GM21526 (cell line): ENCODE results near the gene TNKS1BP1.
"Not testable (repeated sequence)": the region's sequence is repeated elsewhere in the genome, so short reads cannot be mapped to it uniquely, and the experiment has no call there.

Source experiments
- ATAC-seq: cut with Tn5 transposase; IDR thresholded peaks from one replicate; pipeline ENCODE4 v1.9.1; 2021; ENCODE audit warnings: moderate library complexity; ENCODE audit not compliant: unreplicated experiment, low FRiP score

Gene TNKS1BP1

GRCh38 chr11:57324886-57325734 is at the start of gene TNKS1BP1:
TSS of gene TNKS1BP1 (minus strand) at chr11:57324952. CDS start at chr11:57321885, 3,067 bp downstream.
- peak; percentile 87 for ATAC-seq

- ATAC-seq, result no peak
Measured at GRCh38 chr11:57373146-57373545, 48.4 kb upstream of the TNKS1BP1 start.

- no peak for ATAC-seq
Measured at GRCh38 chr11:57370941-57371340, 46.2 kb upstream of the TNKS1BP1 start.

GRCh38 chr11:57370251-57370650 is 45.5 kb upstream of the TNKS1BP1 start:
- no peak for ATAC-seq

GRCh38 chr11:57368845-57369232 is 44.1 kb upstream of the TNKS1BP1 start:
- ATAC-seq, result no peak

- no peak for ATAC-seq
Measured at GRCh38 chr11:57368106-57368844, 43.5 kb upstream of the TNKS1BP1 start.

GRCh38 chr11:57364851-57365660 is 40.3 kb upstream of the TNKS1BP1 start:
- ATAC-seq, result no peak

GRCh38 chr11:57363131-57364080 is 38.7 kb upstream of the TNKS1BP1 start:
- ATAC-seq, result no peak

GRCh38 chr11:57361926-57362325 is 37.2 kb upstream of the TNKS1BP1 start:
- no peak for ATAC-seq

- not testable (repeated sequence) for ATAC-seq
Measured at GRCh38 chr11:57361420-57361819, 36.7 kb upstream of the TNKS1BP1 start.

- no peak for ATAC-seq
Measured at GRCh38 chr11:57360991-57361390, 36.2 kb upstream of the TNKS1BP1 start.

GRCh38 chr11:57359896-57360690 is 35.3 kb upstream of the TNKS1BP1 start:
- no peak for ATAC-seq

GRCh38 chr11:57359396-57359795 is 34.6 kb upstream of the TNKS1BP1 start:
- no peak for ATAC-seq

- no peak for ATAC-seq
Measured at GRCh38 chr11:57358991-57359390, 34.2 kb upstream of the TNKS1BP1 start.

GRCh38 chr11:57358543-57358961 is 33.8 kb upstream of the TNKS1BP1 start:
- ATAC-seq, result no peak

GRCh38 chr11:57357856-57358255 is 33.1 kb upstream of the TNKS1BP1 start:
- ATAC-seq, result no peak

- ATAC-seq, result no peak
Measured at GRCh38 chr11:57357310-57357709, 32.6 kb upstream of the TNKS1BP1 start.

GRCh38 chr11:57356268-57356667 is 31.5 kb upstream of the TNKS1BP1 start:
- ATAC-seq, result no peak

GRCh38 chr11:57354699-57355098 is 29.9 kb upstream of the TNKS1BP1 start:
- ATAC-seq, result no peak
